Measurements from ENCODE around the gene FBXO15. TPM values are rescaled to one million over a fixed set of nuclear protein-coding genes. Genes with fewer than 3 reads are reported as not detected.

Gene FBXO15
- total and polyA plus RNA-seq, 2 of the 13 experiments (the other 11 are each of a cell fraction or from before 2014, with no cell fraction given) = 0.09 to 0.12 TPM

DNA sequence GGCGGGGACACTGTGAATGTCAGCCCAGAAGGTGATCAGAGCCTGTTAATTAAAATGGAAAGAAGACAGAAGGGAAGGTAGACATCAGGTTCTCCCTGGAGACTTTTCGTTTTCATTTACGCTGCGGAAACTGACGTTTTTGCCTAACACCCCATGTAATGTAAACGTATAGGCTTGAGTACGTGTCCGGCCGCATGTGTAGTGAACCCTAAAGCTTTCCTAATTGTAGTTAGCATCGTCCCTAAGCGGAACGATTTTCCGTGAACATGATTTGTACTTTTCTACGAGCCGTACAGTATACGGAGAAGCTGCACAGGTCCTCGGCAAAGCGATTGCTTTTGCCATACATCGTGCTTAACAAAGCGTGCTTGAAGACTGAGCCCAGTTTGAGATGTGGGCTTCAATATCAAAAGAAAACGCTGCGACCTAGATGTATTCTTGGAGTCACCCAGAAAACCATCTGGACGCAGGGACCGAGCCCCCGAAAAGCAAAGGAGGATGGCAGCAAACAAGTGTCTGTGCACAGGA lies 973 bp upstream of the FBXO15 start (continued):
- TF ChIP-seq ZC3H4 (CRISPR knock-in tag; IDR thresholded peaks at IDR 0.05; ENCODE audit: borderline replicate concordance) (no peak), ATF1 (CRISPR knock-in tag; IDR thresholded peaks at IDR 0.05) (peak; percentile 30; the same call in 1 of the 2 replicates), ZNF446 (CRISPR knock-in tag; IDR thresholded peaks at IDR 0.05) (no peak), REL (CRISPR knock-in tag; conservative IDR thresholded peaks at IDR 0.05) (no peak), REPIN1 (CRISPR knock-in tag; IDR thresholded peaks at IDR 0.05; ENCODE audit: borderline replicate concordance, low read depth) (no peak), YEATS2 (CRISPR knock-in tag; IDR thresholded peaks at IDR 0.05; ENCODE audit: borderline replicate concordance) (no peak), FOXP1 (IDR thresholded peaks at IDR 0.05) (no peak), FOXP1 (CRISPR knock-in tag; IDR thresholded peaks at IDR 0.05) (no peak), KLF16 (CRISPR knock-in tag; IDR thresholded peaks at IDR 0.05) (no peak), RELA (CRISPR knock-in tag; IDR thresholded peaks at IDR 0.05) (no peak), SP2 (CRISPR knock-in tag; IDR thresholded peaks at IDR 0.05) (no peak), MAX (IDR thresholded peaks at IDR 0.05) (peak; percentile 2; the same call in 1 of the 2 replicates), KDM5A (IDR thresholded peaks at IDR 0.05; ENCODE audit: borderline replicate concordance, low read length) (peak; percentile 94), KAT7 (CRISPR knock-in tag; IDR thresholded peaks at IDR 0.05; ENCODE audit: borderline replicate concordance) (no peak), RFX1 (IDR thresholded peaks at IDR 0.05) (no peak), ZNF768 (CRISPR knock-in tag; IDR thresholded peaks at IDR 0.05) (no peak), ZNF564 (CRISPR knock-in tag; IDR thresholded peaks at IDR 0.05) (no peak), MED8 (CRISPR knock-in tag; IDR thresholded peaks at IDR 0.05; ENCODE audit: insufficient replicate concordance) (no peak), CBX2 (IDR thresholded peaks at IDR 0.05; ENCODE audit: low read depth, low read length) (no peak), CBX2 (CRISPR knock-in tag; IDR thresholded peaks at IDR 0.05; ENCODE audit: low read depth) (no peak), GZF1 (CRISPR knock-in tag; IDR thresholded peaks at IDR 0.05) (no peak), BRCA1 (CRISPR knock-in tag; IDR thresholded peaks at IDR 0.05) (no peak), ZNF441 (CRISPR knock-in tag; IDR thresholded peaks at IDR 0.05; ENCODE audit: borderline replicate concordance) (no peak), ZEB1 (IDR thresholded peaks at IDR 0.05; ENCODE audit: insufficient replicate concordance, low read depth) (peak; percentile 36), FIP1L1 (IDR thresholded peaks at IDR 0.05; ENCODE audit: borderline replicate concordance, insufficient read depth, low read depth, low read length) (no peak)
- TF ChIP-seq, protein P1, sequence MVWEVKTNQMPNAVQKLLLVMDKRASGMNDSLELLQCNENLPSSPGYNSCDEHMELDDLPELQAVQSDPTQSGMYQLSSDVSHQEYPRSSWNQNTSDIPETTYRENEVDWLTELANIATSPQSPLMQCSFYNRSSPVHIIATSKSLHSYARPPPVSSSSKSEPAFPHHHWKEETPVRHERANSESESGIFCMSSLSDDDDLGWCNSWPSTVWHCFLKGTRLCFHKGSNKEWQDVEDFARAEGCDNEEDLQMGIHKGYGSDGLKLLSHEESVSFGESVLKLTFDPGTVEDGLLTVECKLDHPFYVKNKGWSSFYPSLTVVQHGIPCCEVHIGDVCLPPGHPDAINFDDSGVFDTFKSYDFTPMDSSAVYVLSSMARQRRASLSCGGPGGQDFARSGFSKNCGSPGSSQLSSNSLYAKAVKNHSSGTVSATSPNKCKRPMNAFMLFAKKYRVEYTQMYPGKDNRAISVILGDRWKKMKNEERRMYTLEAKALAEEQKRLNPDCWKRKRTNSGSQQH (CRISPR knock-in tag; IDR thresholded peaks at IDR 0.05; ENCODE audit: low read depth) = peak; percentile 75; the same call in 1 of the 2 replicates
- TF ChIP-seq, protein P2, sequence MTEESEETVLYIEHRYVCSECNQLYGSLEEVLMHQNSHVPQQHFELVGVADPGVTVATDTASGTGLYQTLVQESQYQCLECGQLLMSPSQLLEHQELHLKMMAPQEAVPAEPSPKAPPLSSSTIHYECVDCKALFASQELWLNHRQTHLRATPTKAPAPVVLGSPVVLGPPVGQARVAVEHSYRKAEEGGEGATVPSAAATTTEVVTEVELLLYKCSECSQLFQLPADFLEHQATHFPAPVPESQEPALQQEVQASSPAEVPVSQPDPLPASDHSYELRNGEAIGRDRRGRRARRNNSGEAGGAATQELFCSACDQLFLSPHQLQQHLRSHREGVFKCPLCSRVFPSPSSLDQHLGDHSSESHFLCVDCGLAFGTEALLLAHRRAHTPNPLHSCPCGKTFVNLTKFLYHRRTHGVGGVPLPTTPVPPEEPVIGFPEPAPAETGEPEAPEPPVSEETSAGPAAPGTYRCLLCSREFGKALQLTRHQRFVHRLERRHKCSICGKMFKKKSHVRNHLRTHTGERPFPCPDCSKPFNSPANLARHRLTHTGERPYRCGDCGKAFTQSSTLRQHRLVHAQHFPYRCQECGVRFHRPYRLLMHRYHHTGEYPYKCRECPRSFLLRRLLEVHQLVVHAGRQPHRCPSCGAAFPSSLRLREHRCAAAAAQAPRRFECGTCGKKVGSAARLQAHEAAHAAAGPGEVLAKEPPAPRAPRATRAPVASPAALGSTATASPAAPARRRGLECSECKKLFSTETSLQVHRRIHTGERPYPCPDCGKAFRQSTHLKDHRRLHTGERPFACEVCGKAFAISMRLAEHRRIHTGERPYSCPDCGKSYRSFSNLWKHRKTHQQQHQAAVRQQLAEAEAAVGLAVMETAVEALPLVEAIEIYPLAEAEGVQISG (CRISPR knock-in tag; IDR thresholded peaks at IDR 0.05) = no peak
- TF ChIP-seq, protein P3, sequence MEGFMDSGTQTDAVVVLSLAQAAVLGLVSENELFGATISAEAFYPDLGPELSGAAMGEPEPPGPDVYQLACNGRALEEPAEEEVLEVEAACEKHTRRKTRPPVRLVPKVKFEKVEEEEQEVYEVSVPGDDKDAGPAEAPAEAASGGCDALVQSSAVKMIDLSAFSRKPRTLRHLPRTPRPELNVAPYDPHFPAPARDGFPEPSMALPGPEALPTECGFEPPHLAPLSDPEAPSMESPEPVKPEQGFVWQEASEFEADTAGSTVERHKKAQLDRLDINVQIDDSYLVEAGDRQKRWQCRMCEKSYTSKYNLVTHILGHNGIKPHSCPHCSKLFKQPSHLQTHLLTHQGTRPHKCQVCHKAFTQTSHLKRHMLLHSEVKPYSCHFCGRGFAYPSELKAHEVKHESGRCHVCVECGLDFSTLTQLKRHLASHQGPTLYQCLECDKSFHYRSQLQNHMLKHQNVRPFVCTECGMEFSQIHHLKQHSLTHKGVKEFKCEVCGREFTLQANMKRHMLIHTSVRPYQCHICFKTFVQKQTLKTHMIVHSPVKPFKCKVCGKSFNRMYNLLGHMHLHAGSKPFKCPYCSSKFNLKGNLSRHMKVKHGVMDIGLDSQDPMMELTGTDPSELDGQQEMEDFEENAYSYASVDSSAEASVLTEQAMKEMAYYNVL (CRISPR knock-in tag; IDR thresholded peaks at IDR 0.05; ENCODE audit: borderline replicate concordance) = no peak
